ENCODE data around the gene NAA35.

DNA sequence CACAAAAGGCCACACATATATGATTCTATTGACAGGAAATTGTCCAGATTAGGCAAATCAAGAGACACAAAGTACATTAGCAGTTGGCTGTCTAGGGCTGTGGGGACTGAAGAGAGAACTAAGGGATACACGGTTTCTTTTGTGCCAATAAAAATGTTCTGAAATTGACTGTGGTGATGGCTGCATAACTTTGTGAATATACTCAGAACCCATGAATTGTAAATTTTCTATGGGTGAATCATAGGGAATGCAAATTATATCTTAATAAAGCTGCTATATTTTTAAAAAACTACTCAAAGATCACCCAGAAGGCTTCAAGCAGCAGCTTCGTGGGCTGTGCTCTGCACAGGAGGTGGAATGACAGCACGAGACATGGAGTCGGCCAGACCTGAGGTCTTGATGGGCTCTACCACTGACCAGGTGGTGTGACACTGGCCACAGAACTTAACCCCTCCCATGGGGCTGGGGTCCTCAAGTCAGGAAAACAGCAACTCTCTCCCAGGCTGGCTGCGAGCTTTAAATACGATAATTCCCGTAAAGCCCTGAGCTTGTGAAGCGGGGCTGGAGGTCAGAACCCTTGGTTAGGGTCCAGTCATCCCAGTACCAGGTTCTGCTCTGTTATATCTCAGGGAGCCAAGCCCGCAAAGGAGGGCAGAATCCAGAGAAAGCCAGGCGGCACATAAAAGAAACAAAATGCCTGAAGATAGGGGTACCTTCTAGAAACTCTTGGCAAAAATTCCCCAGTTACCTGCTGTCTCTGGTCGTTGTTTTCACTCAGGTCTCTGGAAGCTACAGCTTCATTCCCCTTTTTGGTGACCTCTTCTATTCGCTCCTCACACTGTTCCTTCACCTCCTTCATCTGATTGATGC lies 99.3 kb downstream of the NAA35 start:
- TF ChIP-seq POLR2AphosphoS5 (IDR thresholded peaks at IDR 0.05; ENCODE audit: low read depth, low read length): no peak
- TF ChIP-seq, protein P1, sequence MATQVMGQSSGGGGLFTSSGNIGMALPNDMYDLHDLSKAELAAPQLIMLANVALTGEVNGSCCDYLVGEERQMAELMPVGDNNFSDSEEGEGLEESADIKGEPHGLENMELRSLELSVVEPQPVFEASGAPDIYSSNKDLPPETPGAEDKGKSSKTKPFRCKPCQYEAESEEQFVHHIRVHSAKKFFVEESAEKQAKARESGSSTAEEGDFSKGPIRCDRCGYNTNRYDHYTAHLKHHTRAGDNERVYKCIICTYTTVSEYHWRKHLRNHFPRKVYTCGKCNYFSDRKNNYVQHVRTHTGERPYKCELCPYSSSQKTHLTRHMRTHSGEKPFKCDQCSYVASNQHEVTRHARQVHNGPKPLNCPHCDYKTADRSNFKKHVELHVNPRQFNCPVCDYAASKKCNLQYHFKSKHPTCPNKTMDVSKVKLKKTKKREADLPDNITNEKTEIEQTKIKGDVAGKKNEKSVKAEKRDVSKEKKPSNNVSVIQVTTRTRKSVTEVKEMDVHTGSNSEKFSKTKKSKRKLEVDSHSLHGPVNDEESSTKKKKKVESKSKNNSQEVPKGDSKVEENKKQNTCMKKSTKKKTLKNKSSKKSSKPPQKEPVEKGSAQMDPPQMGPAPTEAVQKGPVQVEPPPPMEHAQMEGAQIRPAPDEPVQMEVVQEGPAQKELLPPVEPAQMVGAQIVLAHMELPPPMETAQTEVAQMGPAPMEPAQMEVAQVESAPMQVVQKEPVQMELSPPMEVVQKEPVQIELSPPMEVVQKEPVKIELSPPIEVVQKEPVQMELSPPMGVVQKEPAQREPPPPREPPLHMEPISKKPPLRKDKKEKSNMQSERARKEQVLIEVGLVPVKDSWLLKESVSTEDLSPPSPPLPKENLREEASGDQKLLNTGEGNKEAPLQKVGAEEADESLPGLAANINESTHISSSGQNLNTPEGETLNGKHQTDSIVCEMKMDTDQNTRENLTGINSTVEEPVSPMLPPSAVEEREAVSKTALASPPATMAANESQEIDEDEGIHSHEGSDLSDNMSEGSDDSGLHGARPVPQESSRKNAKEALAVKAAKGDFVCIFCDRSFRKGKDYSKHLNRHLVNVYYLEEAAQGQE (IDR thresholded peaks at IDR 0.05; ENCODE audit: low read depth, low read length): no peak

Measured in SK-N-SH (cell line).